ENCODE measurements around the gene MMP3.

GRCh38 chr11:102788334-102788995, 54.9 kb downstream of the MMP3 start:
- TF ChIP-seq CTCF (IDR thresholded peaks at IDR 0.05 in 8 of 11, conservative IDR thresholded peaks at IDR 0.05 in 3 of 11) (no peak), POLR2AphosphoS5 (IDR thresholded peaks at IDR 0.05) (no peak), POLR2A (IDR thresholded peaks at IDR 0.05) (no peak)

Measured in spleen (tissue), 7 donors.